Esophagus muscularis mucosa (tissue), 3 donors: ENCODE results near the gene AK5.

Experiments
- CTCF ChIP-seq, 3 experiments: fragments of 200-600 bp in 2 of 3; fragments of 450-650 bp in 1 of 3; sonication (generic) in 2 of 3; IDR thresholded peaks; one replicate each; pipeline ENCODE4 v1.5.1; 2017 to 2019; ENCODE audit warnings: antibody characterized with exemption in 3 of 3, mild to moderate bottlenecking in 2 of 3, moderate library complexity in 1 of 3
- POLR2A ChIP-seq: fragments of 450-650 bp; IDR thresholded peaks from one replicate; pipeline ENCODE4 v1.6.1; 2017; ENCODE audit warnings: antibody characterized with exemption, moderate library complexity, mild to moderate bottlenecking, low read depth

- TF ChIP-seq CTCF (IDR thresholded peaks at IDR 0.05) (no peak), POLR2A (no peak)
Observed at GRCh38 chr1:77413541-77414335, 131.9 kb downstream of the AK5 start.
